Left cardiac atrium (tissue), 4 donors: Measurements from ENCODE around the gene ZNF146. TPM values are rescaled to one million over a fixed set of nuclear protein-coding genes. Genes with fewer than 3 reads are reported as not detected.
A peak's percentile ranks its signal among the peaks of the same experiment; 100 is the strongest.
"Not testable (repeated sequence)": the region's sequence is repeated elsewhere in the genome, so short reads cannot be mapped to it uniquely, and the experiment has no call there.

Experiments
- ATAC-seq, 2 donors: fragments of 200-7000 bp; cut with Tn5 transposase; one replicate each; pipeline ENCODE4 v1.9.1; 2020; ENCODE audit warnings: mild to moderate bottlenecking in 2 of 2, moderate library complexity in 2 of 2
- DNase-seq: peaks from one replicate; pipeline ENCODE4 v3.0.0-alpha.2; 2020
- intact Hi-C, 2 donors: fragments of 100-400 bp; cut with DNase I; formaldehyde crosslinking; loops; one replicate each; pipeline versions ENCODE4 v1.14.1 to v1.15.1; 2022 to 2023
- total RNA-seq, 2 donors: library from RNA; stranded (reverse); fragmentation: NEBNext Ultra II Directional; extraction: Animal tissue kit (Norgen Biotek cat#: 25700); gene quantifications; one replicate each; pipeline ENCODE4 v1.2.1, GENCODE V29; 2021
- donor health status: DM: no; HTN: yes; CAD: no.
- donor health status: DM: no; HTN: yes; CAD: no; lungs with severe emphysema.
- donor health status: DM: yes; HTN: yes; CAD: no.
- donor health status: Dilated cardiomyopathy.

The ZNF146 gene
- total RNA-seq, 2 donors from 2014 or later: 28.0 to 48.6 TPM

GRCh38 chr19:36222503-36222902 lies 7.6 kb downstream of the ZNF146 start:
- ATAC-seq: no peak
- intact Hi-C loops: no loop called here
- DNase-seq: no peak

- intact Hi-C loops: no loop called here
- DNase-seq (no peak), ATAC-seq (no peak)
Observed at GRCh38 chr19:36225219-36225892, 10.4 kb downstream of the ZNF146 start.

- ATAC-seq, DNase-seq, intact Hi-C loops: not testable (repeated sequence)
Observed at GRCh38 chr19:36233626-36234025, 18.7 kb downstream of the ZNF146 start.

GRCh38 chr19:36236304-36236945 lies 21.5 kb downstream of the ZNF146 start:
- ATAC-seq (no peak), DNase-seq (no peak)
- intact Hi-C loops: no loop called here

- DNase-seq (no peak), ATAC-seq (no peak)
- intact Hi-C loops: no loop called here
Observed at GRCh38 chr19:36236946-36237310, 22.0 kb downstream of the ZNF146 start.

- ATAC-seq (no peak), DNase-seq (no peak)
- intact Hi-C loops: no loop called here
Observed at GRCh38 chr19:36244066-36244465, 29.2 kb downstream of the ZNF146 start.

- DNase-seq (no peak), ATAC-seq (peak; percentile 61 to 70)
- intact Hi-C loops: no loop called here
Observed at GRCh38 chr19:36245210-36246005, 30.5 kb downstream of the ZNF146 start.

GRCh38 chr19:36246006-36246481 lies 31.1 kb downstream of the ZNF146 start:
- ATAC-seq (peak in 1 of 2 donors; percentile 44), DNase-seq (no peak)
- intact Hi-C loops: no loop called here

GRCh38 chr19:36252047-36252446 lies 37.1 kb downstream of the ZNF146 start:
- DNase-seq (no peak), ATAC-seq (no peak)
- intact Hi-C loops: no loop called here

- ATAC-seq: no peak
- intact Hi-C loops: no loop called here
- no peak for DNase-seq
Observed at GRCh38 chr19:36254848-36255247, 39.9 kb downstream of the ZNF146 start.

- intact Hi-C loops: no loop called here
- DNase-seq (no peak), ATAC-seq (no peak)
Observed at GRCh38 chr19:36255316-36255715, 40.4 kb downstream of the ZNF146 start.

- ATAC-seq: no peak
- intact Hi-C loops: no loop called here
- DNase-seq: no peak
Observed at GRCh38 chr19:36256064-36256463, 41.2 kb downstream of the ZNF146 start.

GRCh38 chr19:36256853-36257519 lies 42.1 kb downstream of the ZNF146 start:
- intact Hi-C loops: no loop called here
- ATAC-seq (peak; percentile 16 to 19), DNase-seq (no peak)

GRCh38 chr19:36257520-36257876 lies 42.6 kb downstream of the ZNF146 start:
- ATAC-seq (peak; percentile 85 to 89), DNase-seq (peak; percentile 72)
- intact Hi-C loops: no loop called here

GRCh38 chr19:36258028-36258875 lies 43.3 kb downstream of the ZNF146 start:
- no peak for ATAC-seq
- intact Hi-C loops: no loop called here
- DNase-seq: no peak

- DNase-seq (no peak), ATAC-seq (no peak)
- intact Hi-C loops: no loop called here
Observed at GRCh38 chr19:36259211-36259610, 44.3 kb downstream of the ZNF146 start.

GRCh38 chr19:36265064-36265463 lies 50.2 kb downstream of the ZNF146 start:
- intact Hi-C loops: no loop called here
- DNase-seq (no peak), ATAC-seq (no peak)

GRCh38 chr19:36265856-36266374 lies 51.0 kb downstream of the ZNF146 start:
- intact Hi-C loops: no loop called here
- no peak for ATAC-seq
- no peak for DNase-seq
